Stimulated activated CD4-positive, alpha-beta T cell treated with anti-CD3 and anti-CD28 coated beads, Interleukin-12 subunit alpha, Interleukin-12 subunit beta, amount 100 ng/mL, for 24 hours (primary cell): ENCODE data around the gene DKKL1.
"Not testable (repeated sequence)": the region's sequence is repeated elsewhere in the genome, so short reads cannot be mapped to it uniquely, and the experiment has no call there.

Experiments
- DNase-seq, 2 experiments: peaks; one replicate each; pipeline ENCODE4 v3.0.0-alpha.2; 2020; ENCODE audit warnings: low read depth in 2 of 2

The DKKL1 gene

GRCh38 chr19:49363268-49364082 lies at the start of gene DKKL1:
Gene DKKL1 (plus strand): TSS chr19:49363877. CDS start chr19:49363999, 122 bp downstream.
- DNase-seq: peak; percentile 45 to 84

DNA sequence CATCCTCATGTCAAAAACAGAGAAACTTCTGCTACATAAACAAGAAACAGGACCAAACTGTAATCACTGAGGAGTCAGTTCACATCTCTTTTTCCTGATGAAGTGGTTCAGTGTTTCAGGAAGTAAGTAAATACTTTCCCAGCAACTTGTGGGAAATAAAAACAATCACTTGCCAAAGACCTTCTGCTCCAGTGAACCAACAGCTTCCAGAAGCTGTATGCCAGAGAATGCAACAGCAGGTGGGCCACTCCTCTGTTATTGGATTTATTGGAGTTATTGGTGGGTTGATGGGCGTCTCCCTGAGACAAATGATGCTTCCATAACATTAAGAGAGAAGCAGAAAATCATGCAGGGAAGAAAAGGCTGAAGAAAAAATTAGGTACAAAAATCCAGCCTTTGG lies 48.6 kb upstream of the DKKL1 start:
- no peak for DNase-seq

DNA sequence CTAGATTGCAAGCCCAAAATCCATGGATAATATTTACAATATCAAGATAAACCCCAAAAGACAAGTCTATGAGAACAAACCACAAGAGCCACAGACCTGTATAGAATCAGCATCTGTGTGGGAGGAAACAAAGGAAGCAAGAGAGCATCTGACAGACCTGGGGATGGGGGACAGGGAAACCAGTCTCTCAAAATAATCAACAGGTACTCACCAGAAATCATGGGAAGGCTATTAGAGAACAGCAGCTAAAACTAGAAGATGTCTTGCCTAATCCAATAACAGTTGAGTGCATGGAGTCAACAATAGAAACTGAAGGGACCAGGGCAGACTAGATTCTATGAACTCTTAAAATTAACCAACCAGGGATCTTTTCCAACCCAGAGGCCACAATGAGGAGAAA lies 47.4 kb upstream of the DKKL1 start:
- no peak for DNase-seq

DNA sequence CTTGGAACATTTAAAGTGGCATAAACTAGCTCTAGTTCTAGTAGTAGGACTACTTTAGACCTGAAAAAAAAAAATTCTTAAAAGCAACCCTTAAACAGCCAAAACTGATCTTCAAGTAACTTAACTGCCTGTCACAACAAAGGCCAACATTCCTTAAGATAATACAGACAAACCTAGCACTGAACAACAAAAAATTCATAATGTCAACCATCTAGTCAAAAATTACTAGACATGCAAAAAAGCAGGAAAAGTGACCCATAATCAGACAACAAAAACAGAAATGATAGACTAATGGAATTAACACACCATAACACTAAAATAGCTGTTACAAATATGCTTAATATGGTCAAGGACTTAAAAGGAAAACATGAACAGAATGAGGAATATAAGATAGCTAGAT lies 45.4 kb upstream of the DKKL1 start:
- DNase-seq: no peak

DNA sequence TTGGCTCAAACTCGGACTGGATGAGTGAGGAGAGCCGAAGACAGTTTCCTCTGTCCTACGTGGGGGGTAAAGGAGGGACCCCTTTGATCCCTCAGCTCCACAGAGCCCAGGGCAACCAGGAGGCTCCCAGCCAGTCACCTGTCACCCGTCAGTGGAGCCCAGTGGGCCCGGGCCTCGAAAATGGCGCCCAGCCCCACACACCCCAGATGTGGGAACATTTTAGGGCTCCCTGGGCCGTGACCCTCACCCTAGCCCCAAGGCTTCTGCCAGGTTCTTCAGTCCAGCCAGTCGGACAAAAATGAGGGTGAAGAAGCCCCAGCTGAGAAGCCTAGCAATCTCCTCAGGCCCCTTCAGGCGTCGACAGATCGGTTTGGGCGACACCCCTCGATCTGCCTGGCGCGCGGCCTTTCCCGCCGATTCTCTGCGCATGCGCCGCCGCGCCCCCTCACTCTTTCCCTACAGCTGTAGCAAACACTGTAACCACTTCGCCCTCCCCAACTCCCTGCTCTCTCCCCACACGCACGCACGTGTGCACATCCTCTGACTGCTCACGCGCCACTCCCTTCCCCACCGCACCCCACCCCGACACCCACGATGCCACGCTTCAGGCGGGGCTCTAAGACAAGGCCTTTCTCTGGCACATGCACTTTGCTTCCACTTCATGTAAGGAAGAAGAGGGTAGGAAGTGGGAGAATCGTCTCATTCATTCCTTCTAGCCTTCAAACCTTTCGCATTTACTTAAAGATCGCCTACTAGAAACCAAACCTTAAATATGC lies 38.7 kb upstream of the DKKL1 start, which contains the start of gene SLC6A16:
TSS of gene SLC6A16 (minus strand) at position 391 of the 776 bp plus-strand sequence. CDS start 13,844 bp downstream, outside the sequence.
- no peak for DNase-seq

- DNase-seq: not testable (repeated sequence)
Observed at GRCh38 chr19:49325756-49326155, 37.9 kb upstream of the DKKL1 start.

DNA sequence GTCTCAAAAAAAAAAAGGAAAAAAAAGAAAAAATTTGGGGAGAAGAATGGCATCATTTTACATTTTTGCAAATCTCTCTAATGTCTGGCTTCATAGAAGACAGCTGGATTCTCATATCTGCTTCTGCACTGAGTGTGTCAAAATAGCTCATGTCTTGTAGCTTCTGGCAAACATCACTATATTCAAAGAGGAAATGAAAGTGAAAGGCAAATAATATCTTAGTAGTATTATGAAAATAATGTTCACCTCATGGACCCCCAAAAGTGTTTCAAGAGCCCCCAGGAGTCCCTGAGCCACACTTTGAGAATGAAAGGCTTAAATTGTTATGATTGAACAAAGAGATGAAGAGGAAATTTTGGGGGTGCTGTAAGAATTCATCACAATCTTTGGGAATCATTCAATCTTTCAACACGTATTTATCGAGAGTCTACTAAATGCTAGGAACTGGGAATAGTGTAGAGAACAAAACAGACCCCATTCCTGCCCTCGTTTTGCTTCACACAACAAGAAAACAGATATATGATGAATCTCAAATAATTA lies 37.4 kb upstream of the DKKL1 start:
- DNase-seq: no peak

- DNase-seq: no peak
Observed at GRCh38 chr19:49327878-49328544, 35.7 kb upstream of the DKKL1 start.

DNA sequence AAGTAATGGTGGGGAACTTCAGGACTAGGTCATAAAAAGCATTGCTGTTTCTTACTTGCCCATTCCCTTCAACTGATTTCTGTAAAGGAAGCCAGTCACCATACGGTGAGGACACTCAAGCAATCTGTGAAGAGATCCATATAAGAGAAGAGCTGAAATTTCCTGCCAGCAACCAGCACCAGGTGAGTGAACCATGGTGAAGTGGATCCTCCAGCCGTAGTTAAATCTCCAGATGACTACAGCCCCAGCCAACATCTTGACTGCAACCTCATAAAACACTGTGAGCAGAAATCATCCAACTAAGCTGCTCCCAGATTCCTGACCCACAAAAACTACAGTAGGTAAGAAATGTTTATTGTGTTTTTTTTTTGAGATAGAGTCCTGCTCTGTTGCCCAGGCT lies 34.9 kb upstream of the DKKL1 start:
- no peak for DNase-seq

DNA sequence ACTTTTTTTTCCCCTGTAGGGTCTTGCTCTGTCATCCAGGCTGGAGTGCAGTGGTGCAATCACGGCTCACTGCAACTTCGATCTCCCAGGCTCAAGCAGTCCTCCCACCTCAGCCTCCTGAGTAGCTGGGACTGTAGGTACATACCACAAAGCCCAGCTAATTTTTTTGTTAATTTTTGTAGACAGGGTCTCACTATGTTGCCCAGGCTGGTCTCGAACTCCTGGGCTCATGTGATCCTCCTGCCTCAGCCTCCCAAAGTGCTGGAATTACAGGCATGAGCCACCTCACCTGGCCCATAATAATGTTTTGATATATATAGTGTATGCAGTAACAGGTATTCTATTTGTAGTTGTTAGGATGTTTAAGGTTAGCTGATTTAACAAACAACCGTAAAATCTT lies 32.5 kb upstream of the DKKL1 start:
- not testable (repeated sequence) for DNase-seq

DNA sequence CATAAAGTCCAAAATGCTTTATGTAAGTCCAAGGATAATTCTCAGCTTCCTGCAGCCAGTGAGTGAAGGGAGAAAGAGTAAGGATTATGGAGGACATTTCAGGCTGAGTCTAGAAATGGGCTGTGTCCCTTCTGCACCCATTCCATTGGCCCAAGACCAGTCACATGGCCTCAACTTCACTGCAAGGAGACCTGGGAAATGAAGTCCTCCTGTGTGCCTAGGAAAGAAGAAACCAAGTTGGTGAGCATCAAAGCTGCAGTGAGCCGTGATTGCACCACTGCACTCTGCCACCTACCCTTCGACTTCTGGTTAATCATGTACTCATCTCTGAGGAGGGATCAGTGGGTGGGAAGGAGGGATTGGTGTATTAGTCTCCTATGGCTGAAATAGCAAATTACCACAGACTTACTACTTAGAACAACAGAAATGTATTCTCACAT lies 32.0 kb upstream of the DKKL1 start:
- peak; percentile 22 to 39 for DNase-seq

DNA sequence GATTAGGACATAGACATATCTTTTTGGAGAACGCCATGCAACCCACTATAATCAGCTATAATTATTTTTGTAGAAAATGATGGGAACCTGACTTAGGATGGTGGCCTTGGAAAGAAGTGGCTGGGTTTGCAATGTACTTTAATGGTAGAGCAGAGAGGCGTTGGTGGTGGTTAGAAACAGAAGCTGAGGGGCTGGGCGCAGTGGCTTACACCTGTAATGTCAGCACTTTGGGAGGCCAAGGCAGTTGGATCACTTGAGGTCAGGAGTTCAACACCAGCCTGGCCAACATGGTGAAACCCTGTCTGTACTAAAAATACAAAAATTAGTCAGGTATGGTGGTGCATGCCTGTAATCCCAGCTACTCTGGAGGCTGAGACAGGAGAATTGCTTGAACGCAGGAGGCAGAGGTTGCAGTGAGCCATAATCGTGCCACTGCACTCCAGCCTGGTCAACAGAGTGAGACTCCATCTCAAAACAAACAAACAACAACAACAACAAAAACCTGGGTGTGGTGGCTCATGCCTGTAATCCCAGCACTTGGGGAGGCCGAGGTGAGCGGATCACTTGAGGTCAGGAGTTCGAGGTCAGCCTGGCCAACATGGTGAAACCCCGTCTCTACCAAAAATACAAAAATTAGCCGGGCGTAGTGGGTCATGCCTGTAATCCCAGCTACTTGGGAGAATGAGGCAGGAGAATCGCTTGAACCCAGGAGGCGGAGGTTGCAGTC lies 30.8 kb upstream of the DKKL1 start:
- DNase-seq: not testable (repeated sequence)

DNA sequence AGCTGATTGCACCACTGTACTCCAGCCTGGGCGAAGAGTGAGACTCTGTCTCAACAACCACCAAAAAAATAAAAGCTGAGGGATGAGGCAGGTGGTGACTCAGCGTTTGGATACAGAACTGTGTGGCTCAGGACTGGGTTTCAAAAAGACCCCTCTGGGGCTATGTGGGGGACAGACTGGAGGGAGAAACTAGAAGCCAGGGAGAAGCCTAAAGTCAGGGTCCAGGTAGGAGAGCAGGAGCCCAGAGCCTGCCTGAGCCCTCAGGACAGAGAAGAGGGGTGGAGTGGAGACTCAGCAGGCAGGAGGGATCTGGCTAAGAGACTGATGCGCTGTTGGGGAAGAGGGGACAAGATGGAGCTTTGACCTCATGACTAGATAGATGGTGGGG lies 30.3 kb upstream of the DKKL1 start:
- no peak for DNase-seq

GRCh38 chr19:49333811-49334288 lies 29.8 kb upstream of the DKKL1 start:
- DNase-seq: peak; percentile 43 to 51

GRCh38 chr19:49335071-49335783 lies 28.4 kb upstream of the DKKL1 start, which contains the start of gene CD37:
Gene CD37 (plus strand): TSS chr19:49335406. CDS start chr19:49335541, 135 bp downstream.
- peak; percentile 19 to 39 for DNase-seq

GRCh38 chr19:49335784-49336481 lies 27.7 kb upstream of the DKKL1 start:
- no peak for DNase-seq

DNA sequence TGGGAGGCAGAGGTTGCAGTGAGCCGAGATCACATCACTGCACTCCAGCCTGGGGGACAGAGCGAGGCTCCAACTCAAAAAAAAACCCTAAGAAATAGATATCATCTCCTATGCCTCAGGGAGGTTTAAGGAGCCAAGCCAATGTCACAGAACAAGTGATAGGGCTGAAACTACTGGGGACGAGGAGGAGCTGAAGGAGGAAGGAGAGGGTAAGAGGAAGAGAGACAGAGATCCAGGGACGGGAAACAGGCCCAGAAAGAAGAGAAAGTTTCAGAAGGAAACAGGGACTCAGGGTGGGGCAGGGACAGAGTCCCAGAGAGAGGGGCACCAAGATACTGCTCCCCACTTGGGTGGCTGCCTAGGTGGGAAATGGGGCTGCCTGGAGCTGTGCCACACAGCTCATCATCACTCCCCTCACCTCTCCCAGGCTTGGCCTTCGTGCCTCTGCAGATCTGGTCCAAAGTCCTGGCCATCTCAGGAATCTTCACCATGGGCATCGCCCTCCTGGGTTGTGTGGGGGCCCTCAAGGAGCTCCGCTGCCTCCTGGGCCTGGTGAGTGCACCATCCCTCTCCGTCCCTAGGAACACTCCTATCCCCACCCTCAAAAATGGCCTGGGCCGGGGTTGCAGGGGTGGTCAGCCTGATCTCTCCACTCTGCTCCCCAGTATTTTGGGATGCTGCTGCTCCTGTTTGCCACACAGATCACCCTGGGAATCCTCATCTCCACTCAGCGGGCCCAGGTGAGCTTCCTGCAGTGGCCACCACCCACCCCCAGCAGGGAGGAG lies 27.0 kb upstream of the DKKL1 start:
- no peak for DNase-seq

- no peak for DNase-seq
Observed at GRCh38 chr19:49337267-49338022, 26.2 kb upstream of the DKKL1 start.
